Chondrocyte (in vitro differentiated cells): ENCODE data around the gene CACNG7. TPM values are rescaled to one million over a fixed set of nuclear protein-coding genes. Genes with fewer than 3 reads are reported as not detected.
"Not testable (repeated sequence)": the region's sequence is repeated elsewhere in the genome, so short reads cannot be mapped to it uniquely, and the experiment has no call there.

Experiments
- DNase-seq: peaks from one replicate; pipeline ENCODE4 v3.0.0; 2021; ENCODE audit warnings: mixed read lengths, low spot score
- H3K27ac Mint-ChIP-seq: one replicate; pipeline ENCODE4 v1.8.0; 2021; ENCODE audit warnings: mild to moderate bottlenecking, moderate library complexity, mixed read lengths; ENCODE audit not compliant: unreplicated experiment
- H3K27me3 Mint-ChIP-seq: 2 replicates; pipeline ENCODE4 v1.8.0; 2021; ENCODE audit warnings: low read depth, mixed read lengths
- H3K36me3 Mint-ChIP-seq: 2 replicates; pipeline ENCODE4 v1.8.0; 2021; ENCODE audit warnings: low read depth, mixed read lengths
- H3K4me1 Mint-ChIP-seq: 2 replicates; pipeline ENCODE4 v1.8.0; 2021; ENCODE audit warnings: low read depth, mild to moderate bottlenecking, mixed read lengths
- H3K4me3 Mint-ChIP-seq: one replicate; pipeline ENCODE4 v1.8.0; 2021; ENCODE audit warnings: mild to moderate bottlenecking, moderate library complexity, mixed read lengths; ENCODE audit not compliant: unreplicated experiment
- H3K9me3 Mint-ChIP-seq: 2 replicates; pipeline ENCODE4 v1.8.0; 2021; ENCODE audit warnings: low read depth, mixed read lengths
- total RNA-seq: library from RNA; stranded (reverse); gene quantifications from 3 replicates; pipeline ENCODE4 v1.2.1, GENCODE V29; 2021
- TF ChIP-seq, protein P1 (sequence below): fragments of 200-600 bp; sonication (generic); IDR thresholded peaks from 2 replicates; pipeline ENCODE4 v1.5.0; 2021; ENCODE audit warnings: antibody characterized with exemption, mild to moderate bottlenecking, moderate library complexity

CACNG7 gene
- total RNA-seq, 1 donor from 2014 or later, result not detected

DNA sequence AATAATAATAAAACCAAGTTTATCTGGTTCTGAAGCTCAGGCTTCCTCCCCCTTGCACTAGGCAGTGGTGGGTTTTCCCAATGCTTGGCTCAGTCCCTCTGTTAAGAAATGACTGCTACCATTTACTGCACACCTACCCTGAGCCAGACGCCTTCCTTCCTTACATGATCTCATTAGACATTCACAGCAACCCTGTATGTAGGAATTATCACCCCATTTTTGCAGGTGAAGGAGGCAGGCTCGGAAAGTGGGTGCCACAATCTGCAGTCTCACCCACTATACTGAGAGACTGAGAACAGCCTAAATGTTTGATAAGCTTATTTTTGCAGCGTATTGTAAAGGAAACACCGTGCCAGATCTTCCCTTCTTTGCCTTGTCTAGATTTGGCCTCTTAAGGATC lies 35.3 kb downstream of the CACNG7 start:
- peaks cover 43% of the 10 kb centered on the region for H3K27me3 Mint-ChIP-seq

DNA sequence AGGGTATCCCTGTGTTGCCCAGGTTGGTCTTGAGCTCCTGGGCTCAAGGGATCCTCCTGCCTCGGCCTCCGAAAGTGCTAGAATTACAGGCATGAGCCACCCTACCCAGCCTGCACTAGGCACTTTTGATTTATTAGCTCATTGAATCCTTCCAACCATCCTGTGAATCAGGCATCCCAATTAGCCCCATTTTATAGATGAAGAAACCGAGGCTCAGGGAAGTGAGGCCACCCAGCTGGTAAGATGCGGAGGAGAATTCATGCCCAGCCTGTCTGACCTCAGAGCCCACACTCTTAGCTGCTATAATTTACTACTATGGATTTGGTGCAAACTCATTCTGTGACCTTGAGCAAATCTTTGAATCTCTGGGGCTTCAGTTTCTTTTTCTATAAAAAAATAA lies 35.9 kb downstream of the CACNG7 start:
- no peaks in the 10 kb centered on the region for H3K36me3 Mint-ChIP-seq
- H3K4me1 Mint-ChIP-seq, result no peaks in the 10 kb centered on the region
- no peaks in the 10 kb centered on the region for H3K9me3 Mint-ChIP-seq
- no peak overlapping the region for H3K4me3 Mint-ChIP-seq
- peaks cover 40% of the 10 kb centered on the region for H3K27me3 Mint-ChIP-seq
- TF ChIP-seq, protein P1, sequence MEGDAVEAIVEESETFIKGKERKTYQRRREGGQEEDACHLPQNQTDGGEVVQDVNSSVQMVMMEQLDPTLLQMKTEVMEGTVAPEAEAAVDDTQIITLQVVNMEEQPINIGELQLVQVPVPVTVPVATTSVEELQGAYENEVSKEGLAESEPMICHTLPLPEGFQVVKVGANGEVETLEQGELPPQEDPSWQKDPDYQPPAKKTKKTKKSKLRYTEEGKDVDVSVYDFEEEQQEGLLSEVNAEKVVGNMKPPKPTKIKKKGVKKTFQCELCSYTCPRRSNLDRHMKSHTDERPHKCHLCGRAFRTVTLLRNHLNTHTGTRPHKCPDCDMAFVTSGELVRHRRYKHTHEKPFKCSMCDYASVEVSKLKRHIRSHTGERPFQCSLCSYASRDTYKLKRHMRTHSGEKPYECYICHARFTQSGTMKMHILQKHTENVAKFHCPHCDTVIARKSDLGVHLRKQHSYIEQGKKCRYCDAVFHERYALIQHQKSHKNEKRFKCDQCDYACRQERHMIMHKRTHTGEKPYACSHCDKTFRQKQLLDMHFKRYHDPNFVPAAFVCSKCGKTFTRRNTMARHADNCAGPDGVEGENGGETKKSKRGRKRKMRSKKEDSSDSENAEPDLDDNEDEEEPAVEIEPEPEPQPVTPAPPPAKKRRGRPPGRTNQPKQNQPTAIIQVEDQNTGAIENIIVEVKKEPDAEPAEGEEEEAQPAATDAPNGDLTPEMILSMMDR, result no peak
- H3K27ac Mint-ChIP-seq, result no peak overlapping the region
- DNase-seq, result no peak

More for the DNA sequence above, 35.3 kb downstream of the CACNG7 start:
- Mint-ChIP-seq H3K4me3 (no peak overlapping the region), H3K27ac (no peak overlapping the region), H3K4me1 (no peaks in the 10 kb centered on the region), H3K36me3 (no peaks in the 10 kb centered on the region), H3K9me3 (peaks cover 5% of the 10 kb centered on the region)
- TF ChIP-seq, protein P1, result no peak
- DNase-seq, result no peak

DNA sequence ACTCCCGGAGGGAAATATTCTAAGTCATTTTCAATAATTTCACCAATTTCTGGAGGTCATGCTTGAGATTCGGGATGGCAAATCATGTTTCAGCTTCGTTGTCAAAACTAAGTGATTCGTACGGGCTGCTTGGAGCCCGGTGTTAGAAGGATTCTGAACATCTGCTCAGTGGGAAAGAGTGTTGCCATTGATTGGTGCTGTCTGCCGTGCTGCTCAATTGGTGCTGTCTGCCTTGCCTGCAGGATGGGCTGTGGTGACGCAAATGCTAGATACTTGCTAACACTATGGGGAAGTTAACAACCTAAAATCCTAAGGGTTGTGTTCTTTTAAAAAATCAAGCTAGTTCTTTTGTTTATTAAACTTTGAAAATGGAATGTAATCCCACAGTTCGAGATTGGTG lies 36.4 kb downstream of the CACNG7 start:
- TF ChIP-seq, protein P1, result no peak
- Mint-ChIP-seq H3K9me3 (no peaks in the 10 kb centered on the region), H3K4me3 (no peak overlapping the region), H3K36me3 (no peaks in the 10 kb centered on the region), H3K4me1 (no peaks in the 10 kb centered on the region), H3K27me3 (peaks cover 38% of the 10 kb centered on the region), H3K27ac (no peak overlapping the region)
- no peak for DNase-seq

DNA sequence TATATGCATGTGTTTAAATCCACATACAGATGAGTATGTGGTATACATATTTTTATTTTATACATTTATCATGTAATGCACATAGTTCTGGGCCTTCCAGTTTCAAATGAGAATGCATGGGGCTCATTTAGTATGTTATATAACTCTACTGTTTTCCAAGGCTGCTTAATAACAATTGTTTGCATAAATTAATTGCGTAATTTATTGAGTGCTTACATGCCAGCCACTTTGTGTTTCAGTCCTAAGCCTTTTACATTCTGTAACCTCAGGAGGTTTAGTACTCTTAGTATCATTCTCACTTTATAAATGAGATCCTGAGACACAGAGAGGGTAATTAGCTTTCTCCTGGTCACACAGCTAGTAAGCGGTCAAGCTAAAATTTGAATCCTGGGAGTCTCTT lies 36.9 kb downstream of the CACNG7 start:
- Mint-ChIP-seq H3K9me3 (no peaks in the 10 kb centered on the region), H3K4me3 (no peak overlapping the region), H3K36me3 (no peaks in the 10 kb centered on the region), H3K27me3 (peaks cover 38% of the 10 kb centered on the region), H3K27ac (no peak overlapping the region), H3K4me1 (no peaks in the 10 kb centered on the region)
- TF ChIP-seq, protein P1, result no peak
- DNase-seq, result no peak

DNA sequence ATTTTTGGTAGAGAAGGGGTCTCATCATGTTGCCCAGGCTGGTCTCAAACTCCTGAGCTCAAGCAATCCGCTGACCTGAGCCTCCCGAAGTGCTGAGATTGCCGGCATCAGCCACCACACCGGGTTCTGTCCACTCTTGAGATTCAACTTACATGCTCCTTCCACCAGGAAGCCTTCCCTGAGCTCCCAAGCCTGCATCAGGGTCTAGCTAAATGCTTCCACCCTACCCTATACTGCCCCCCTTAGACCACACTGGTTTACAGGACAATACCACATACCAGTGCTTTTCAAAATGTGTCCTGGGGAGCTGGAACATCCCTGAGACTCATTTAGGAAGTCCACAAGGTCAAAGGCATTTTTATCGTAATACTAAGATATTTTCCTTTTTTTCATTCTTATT lies 38.5 kb downstream of the CACNG7 start:
- no peak for DNase-seq
- no peaks in the 10 kb centered on the region for H3K36me3 Mint-ChIP-seq
- H3K27me3 Mint-ChIP-seq, result peaks cover 30% of the 10 kb centered on the region
- no peaks in the 10 kb centered on the region for H3K9me3 Mint-ChIP-seq
- H3K4me1 Mint-ChIP-seq, result no peaks in the 10 kb centered on the region
- H3K27ac Mint-ChIP-seq, result no peak overlapping the region
- no peak overlapping the region for H3K4me3 Mint-ChIP-seq
- TF ChIP-seq, protein P1, result no peak

DNA sequence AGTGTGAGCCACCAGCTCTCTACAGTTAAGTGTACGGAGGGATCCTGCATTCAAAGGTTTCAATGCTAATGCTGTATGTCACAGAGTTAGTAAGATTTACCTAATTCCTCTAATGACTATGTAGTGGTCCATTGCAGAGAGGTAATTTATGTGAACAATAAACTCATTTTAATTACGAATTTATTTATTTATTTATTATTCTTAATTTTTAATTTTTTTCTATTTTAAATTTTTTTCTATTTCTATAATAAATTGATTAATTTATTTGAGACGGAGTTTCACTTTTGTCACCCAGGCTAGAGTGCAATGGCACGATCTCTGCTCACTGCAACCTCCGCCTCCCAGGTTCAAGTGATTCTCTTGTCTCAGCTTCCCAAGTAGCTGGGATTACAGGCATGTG lies 39.5 kb downstream of the CACNG7 start:
- not testable (repeated sequence) for H3K36me3 Mint-ChIP-seq, H3K4me3 Mint-ChIP-seq, H3K4me1 Mint-ChIP-seq, H3K9me3 Mint-ChIP-seq, DNase-seq, H3K27ac Mint-ChIP-seq
- peaks cover 23% of the 10 kb centered on the region for H3K27me3 Mint-ChIP-seq
